SK-N-DZ (cell line): Measurements from ENCODE around the gene GAS5.

Experiments used
- DNase-seq: peaks from one replicate; pipeline ENCODE4 v3.0.0-alpha.2; 2015; ENCODE audit warnings: low spot score

Gene GAS5

GRCh38 chr1:173827611-173828010 lies 40.2 kb downstream of the GAS5 start:
- DNase-seq = no peak

- DNase-seq = peak; percentile 97
Measured at GRCh38 chr1:173824315-173825081, 43.3 kb downstream of the GAS5 start, which contains the start of the genes CENPL and DARS2. Gene CENPL, minus strand, starts transcription at chr1:173824883. Its CDS starts 13,584 bp downstream, at chr1:173811299. Gene DARS2, plus strand, starts transcription at chr1:173824673. Its CDS starts 557 bp downstream, at chr1:173825230.

GRCh38 chr1:173823781-173824314 lies 43.9 kb downstream of the GAS5 start:
- no peak for DNase-seq

- DNase-seq = no peak
Measured at GRCh38 chr1:173821680-173822079, 46.1 kb downstream of the GAS5 start.

- no peak for DNase-seq
Measured at GRCh38 chr1:173818459-173818858, 49.3 kb downstream of the GAS5 start.
